OCI-LY1 (cell line): ENCODE data around the gene SCAMP5.

Source experiments
- CTCF ChIP-seq: fragments of 200-600 bp; sonication (generic), shearing (Covaris generic); IDR thresholded peaks from 2 replicates; pipeline ENCODE4 v1.5.1; 2017; ENCODE audit warnings: mild to moderate bottlenecking, antibody characterized with exemption, low read length, moderate library complexity, mixed read lengths
- EZH2 ChIP-seq: fragments of 200-600 bp; sonication (generic), shearing (Covaris generic); IDR thresholded peaks from 2 replicates; pipeline ENCODE4 v1.8.0; 2017; ENCODE audit warnings: borderline replicate concordance, mixed run types, mild to moderate bottlenecking, antibody characterized with exemption, low read length, moderate library complexity, mixed read lengths

- TF ChIP-seq CTCF (no peak), EZH2 (no peak)
These were observed 35.1 kb upstream of the SCAMP5 start for GRCh38 chr15:74960286-74960685.
